D721Med (cell line): ENCODE measurements around the gene SLC26A9.
"Not testable (repeated sequence)": the region's sequence is repeated elsewhere in the genome, so short reads cannot be mapped to it uniquely, and the experiment has no call there.

Experiments
- DNase-seq: peaks from one replicate; pipeline ENCODE4 v3.0.0; 2011; ENCODE audit warnings: low spot score; ENCODE audit not compliant: insufficient read length
- FAIRE-seq: peaks from 2 replicates; lab custom pipeline; 2011; peaks lifted over from hg19 to GRCh38; lab: Jason Lieb, UNC
- CTCF ChIP-seq: IDR thresholded peaks from 2 replicates; pipeline ENCODE4 v1.5.1; 2012; ENCODE audit warnings: mild to moderate bottlenecking, control low read depth; ENCODE audit not compliant: insufficient read depth; ENCODE audit errors: missing control alignments

SLC26A9 gene

GRCh38 chr1:205907794-205908193, 35.5 kb downstream of the SLC26A9 start:
- TF ChIP-seq CTCF, result peak; percentile 41
- DNase-seq (no peak), FAIRE-seq (no peak)

DNA sequence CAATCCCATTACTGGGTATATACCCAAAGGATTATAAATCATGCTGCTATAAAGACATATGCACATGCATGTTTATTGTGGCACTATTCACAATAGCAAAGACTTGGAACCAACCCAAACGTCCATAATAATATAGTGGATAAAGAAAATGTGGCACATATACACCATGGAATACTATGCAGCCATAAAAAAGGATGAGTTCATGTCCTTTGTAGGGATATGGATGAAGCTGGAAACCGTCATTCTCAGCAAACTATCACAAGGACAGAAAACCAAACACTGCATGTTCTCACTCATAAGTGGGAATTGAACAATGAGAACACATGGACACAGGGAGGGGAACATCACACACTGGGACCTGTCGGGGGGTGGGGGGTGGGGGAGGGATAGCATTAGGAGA, 38.2 kb downstream of the SLC26A9 start:
- not testable (repeated sequence) for DNase-seq, FAIRE-seq

- FAIRE-seq (no peak), DNase-seq (no peak)
- no peak for TF ChIP-seq CTCF
These were observed 46.9 kb downstream of the SLC26A9 start for GRCh38 chr1:205896351-205896750.

DNA sequence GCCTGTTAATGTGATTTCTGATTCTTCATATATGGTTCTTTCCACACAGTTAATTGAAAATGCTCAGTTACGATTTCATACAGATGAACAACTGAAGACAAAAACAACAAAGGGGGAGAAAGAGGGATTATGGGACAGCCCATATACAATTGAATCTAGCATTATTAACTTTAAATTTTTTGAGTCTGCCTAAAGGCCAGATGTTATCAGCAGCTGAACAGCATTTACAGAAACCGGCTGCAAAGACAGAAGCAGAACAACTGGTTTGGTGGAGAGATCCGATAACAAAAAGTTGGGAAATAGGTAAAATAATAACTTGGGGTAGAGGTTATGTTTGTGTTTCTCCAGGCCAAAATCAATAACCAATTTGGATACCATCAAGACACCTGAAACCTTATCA, 49.1 kb downstream of the SLC26A9 start:
- not testable (repeated sequence) for DNase-seq, FAIRE-seq

DNA sequence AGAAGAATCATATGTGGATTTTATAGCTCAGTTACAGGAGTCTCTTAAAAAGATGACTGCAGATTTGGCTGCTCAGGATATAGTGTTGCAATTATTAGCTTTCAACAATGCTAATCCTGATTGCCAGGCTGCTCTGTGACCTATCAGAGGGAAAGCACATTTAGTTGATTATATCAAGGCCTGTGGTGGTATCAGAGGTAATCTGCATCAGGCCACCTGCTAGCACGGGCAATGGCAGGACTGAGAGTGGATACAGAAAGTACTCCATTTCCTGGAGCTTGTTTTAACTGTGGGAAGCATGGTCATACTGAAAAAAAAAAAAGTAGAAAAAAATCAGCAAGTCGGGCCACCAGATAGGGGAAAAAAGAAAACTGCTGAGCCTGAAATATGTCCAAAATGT, 51.1 kb downstream of the SLC26A9 start:
- FAIRE-seq, result peak; percentile 11
- DNase-seq, result not testable (repeated sequence)

GRCh38 chr1:205891481-205891880, 51.8 kb downstream of the SLC26A9 start:
- DNase-seq, FAIRE-seq: not testable (repeated sequence)

DNA sequence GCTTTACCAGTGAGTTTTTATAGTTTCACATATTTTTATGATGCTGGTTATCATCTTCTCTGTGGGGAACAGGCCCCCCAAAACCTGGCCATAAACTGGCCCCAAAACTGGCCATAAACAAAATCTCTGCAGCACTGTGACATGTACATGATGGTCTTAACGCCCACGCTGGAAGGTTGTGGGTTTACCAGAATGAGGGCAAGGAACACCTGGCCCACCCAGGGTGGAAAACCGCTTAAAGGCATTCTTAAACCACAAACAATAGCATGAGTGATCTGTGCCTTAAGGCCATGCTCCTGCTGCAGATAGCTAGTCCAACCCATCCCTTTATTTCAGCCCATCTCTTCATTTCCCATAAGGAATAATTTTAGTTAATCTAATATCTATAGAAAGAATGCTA, 52.6 kb downstream of the SLC26A9 start:
- DNase-seq, FAIRE-seq: not testable (repeated sequence)

GRCh38 chr1:205889706-205890105, 53.5 kb downstream of the SLC26A9 start:
- DNase-seq, FAIRE-seq: not testable (repeated sequence)

GRCh38 chr1:205889006-205889405, 54.2 kb downstream of the SLC26A9 start:
- DNase-seq, FAIRE-seq: not testable (repeated sequence)

- no peak for FAIRE-seq
- no peak for DNase-seq
- TF ChIP-seq CTCF, result no peak
These were observed 59.5 kb downstream of the SLC26A9 start for GRCh38 chr1:205883792-205884191.

DNA sequence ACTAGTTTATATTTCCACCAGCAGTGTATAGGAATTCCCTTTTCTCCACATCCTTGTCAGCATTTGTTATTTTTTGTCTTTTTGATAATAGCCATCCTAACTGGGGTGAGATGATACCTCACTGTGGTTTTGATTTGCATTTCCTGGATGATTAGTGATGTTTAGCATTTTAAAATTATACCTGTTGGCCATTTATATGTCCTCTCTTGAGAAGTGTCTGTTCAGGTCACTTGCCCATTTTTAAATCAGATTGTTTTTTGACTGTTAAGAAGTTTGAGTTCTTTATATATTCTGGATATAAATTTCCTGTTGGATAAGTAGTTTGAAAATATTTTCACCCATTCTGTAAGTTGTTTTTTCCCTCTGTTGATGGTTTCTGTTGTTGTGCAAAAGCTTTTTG, 62.3 kb downstream of the SLC26A9 start:
- TF ChIP-seq CTCF, result no peak
- FAIRE-seq (no peak), DNase-seq (no peak)
